Measurements from ENCODE around the gene IRS1. TPM values are rescaled to one million over a fixed set of nuclear protein-coding genes. Genes with fewer than 3 reads are reported as not detected.

Gene IRS1
- polyA plus RNA-seq, 1 donor (not counting 4 experiments of a cell fraction or from before 2014, with no cell fraction given), result 11.2 TPM

DNA sequence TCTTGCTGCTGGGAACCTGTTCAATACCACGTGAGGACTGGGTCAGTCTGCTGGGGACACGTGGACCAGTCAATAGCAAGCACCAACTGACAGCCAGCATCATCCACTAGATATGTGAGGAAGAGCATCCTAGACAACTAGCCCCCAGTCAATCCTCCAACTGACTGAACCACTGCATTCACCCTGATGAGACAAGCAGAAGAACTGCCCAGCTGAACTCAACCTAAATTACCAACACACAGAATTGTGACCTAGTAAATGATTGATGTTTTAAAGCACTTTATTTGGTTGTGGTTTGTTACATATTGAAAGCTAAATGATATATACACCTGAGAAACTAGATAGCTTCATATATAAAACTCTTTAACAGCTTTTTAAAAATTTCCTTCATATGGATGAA, 15.7 kb downstream of the IRS1 start:
- H3K4me2 ChIP-seq (ENCODE audit: control insufficient read depth, extremely low read depth, insufficient read depth, low read depth, low read length), result no peak overlapping the region
- no peak overlapping the region for H2AFZ ChIP-seq (ENCODE audit: control insufficient read depth, low read length)
- H3K27ac ChIP-seq (ENCODE audit: control insufficient read depth, insufficient read depth, low read length), result no peak overlapping the region
- no peak overlapping the region for H3K9ac ChIP-seq (ENCODE audit: control insufficient read depth, extremely low read depth, insufficient read depth, low read length)
- TF ChIP-seq, protein P1, sequence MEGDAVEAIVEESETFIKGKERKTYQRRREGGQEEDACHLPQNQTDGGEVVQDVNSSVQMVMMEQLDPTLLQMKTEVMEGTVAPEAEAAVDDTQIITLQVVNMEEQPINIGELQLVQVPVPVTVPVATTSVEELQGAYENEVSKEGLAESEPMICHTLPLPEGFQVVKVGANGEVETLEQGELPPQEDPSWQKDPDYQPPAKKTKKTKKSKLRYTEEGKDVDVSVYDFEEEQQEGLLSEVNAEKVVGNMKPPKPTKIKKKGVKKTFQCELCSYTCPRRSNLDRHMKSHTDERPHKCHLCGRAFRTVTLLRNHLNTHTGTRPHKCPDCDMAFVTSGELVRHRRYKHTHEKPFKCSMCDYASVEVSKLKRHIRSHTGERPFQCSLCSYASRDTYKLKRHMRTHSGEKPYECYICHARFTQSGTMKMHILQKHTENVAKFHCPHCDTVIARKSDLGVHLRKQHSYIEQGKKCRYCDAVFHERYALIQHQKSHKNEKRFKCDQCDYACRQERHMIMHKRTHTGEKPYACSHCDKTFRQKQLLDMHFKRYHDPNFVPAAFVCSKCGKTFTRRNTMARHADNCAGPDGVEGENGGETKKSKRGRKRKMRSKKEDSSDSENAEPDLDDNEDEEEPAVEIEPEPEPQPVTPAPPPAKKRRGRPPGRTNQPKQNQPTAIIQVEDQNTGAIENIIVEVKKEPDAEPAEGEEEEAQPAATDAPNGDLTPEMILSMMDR (optimal IDR thresholded peaks at IDR 0.05 in 1 of 3, IDR thresholded peaks at IDR 0.05 in 1 of 3, conservative IDR thresholded peaks at IDR 0.05 in 1 of 3; ENCODE audit: extremely low read depth in 1 of 3, insufficient read depth in 2 of 3, low read length in 3 of 3), result no peak
- no peak for TF ChIP-seq EZH2 (IDR thresholded peaks at IDR 0.05; ENCODE audit: low read length)
- H3K79me2 ChIP-seq (ENCODE audit: control insufficient read depth, insufficient read depth, low read length), result peaks cover 17% of the 10 kb centered on the region
- no peaks in the 10 kb centered on the region for H3K4me1 ChIP-seq (ENCODE audit: control insufficient read depth, extremely low read depth, insufficient read depth, low read length)
- H3K4me3 ChIP-seq (ENCODE audit: control insufficient read depth in 2 of 3, extremely low read depth in 1 of 3, insufficient read depth in 2 of 3, low read depth in 1 of 3, low read length in 3 of 3), result no peak overlapping the region
- dilution Hi-C loops (cut with MboI; ENCODE audit: extremely low pct_ligation_motif_present, low sequenced_read_pairs), result no loop called here
- DNase-seq (ENCODE audit: low read depth, low spot score), result no peak
- H3K27me3 ChIP-seq (ENCODE audit: control insufficient read depth, extremely low read depth, insufficient read depth, low read length), result no peaks in the 10 kb centered on the region
- FAIRE-seq, result no peak
- H4K20me1 ChIP-seq (ENCODE audit: control insufficient read depth, extremely low read depth, insufficient read depth, low read length), result no peaks in the 10 kb centered on the region
- H3K9me1 ChIP-seq (ENCODE audit: control insufficient read depth, extremely low read depth, insufficient read depth, low read length), result no peaks in the 10 kb centered on the region
- peaks cover 2 to 6% of the 10 kb centered on the region in 2 experiments for H3K36me3 ChIP-seq (ENCODE audit: control insufficient read depth in 2 of 2, extremely low read depth in 1 of 2, insufficient read depth in 2 of 2, low read length in 2 of 2)
- no peaks in the 10 kb centered on the region for H3K9me3 ChIP-seq (ENCODE audit: control insufficient read depth, low read depth, low read length)

GRCh38 chr2:226782092-226782713, 17.4 kb downstream of the IRS1 start:
- no peaks in the 10 kb centered on the region for H3K27me3 ChIP-seq (ENCODE audit: control insufficient read depth, extremely low read depth, insufficient read depth, low read length)
- TF ChIP-seq, protein P1 (optimal IDR thresholded peaks at IDR 0.05 in 1 of 3, IDR thresholded peaks at IDR 0.05 in 1 of 3, conservative IDR thresholded peaks at IDR 0.05 in 1 of 3; ENCODE audit: extremely low read depth in 1 of 3, insufficient read depth in 2 of 3, low read length in 3 of 3), result no peak
- TF ChIP-seq EZH2 (IDR thresholded peaks at IDR 0.05; ENCODE audit: low read length), result no peak
- no peak overlapping the region for H3K9ac ChIP-seq (ENCODE audit: control insufficient read depth, extremely low read depth, insufficient read depth, low read length)
- H3K4me3 ChIP-seq (ENCODE audit: control insufficient read depth in 2 of 3, extremely low read depth in 1 of 3, insufficient read depth in 2 of 3, low read depth in 1 of 3, low read length in 3 of 3), result no peak overlapping the region
- H3K36me3 ChIP-seq (ENCODE audit: control insufficient read depth in 2 of 2, extremely low read depth in 1 of 2, insufficient read depth in 2 of 2, low read length in 2 of 2), result peaks cover 2 to 6% of the 10 kb centered on the region in 2 experiments
- H3K4me1 ChIP-seq (ENCODE audit: control insufficient read depth, extremely low read depth, insufficient read depth, low read length), result no peaks in the 10 kb centered on the region
- H2AFZ ChIP-seq (ENCODE audit: control insufficient read depth, low read length), result no peak overlapping the region
- no peak overlapping the region for H3K4me2 ChIP-seq (ENCODE audit: control insufficient read depth, extremely low read depth, insufficient read depth, low read depth, low read length)
- dilution Hi-C loops (cut with MboI; ENCODE audit: extremely low pct_ligation_motif_present, low sequenced_read_pairs), result no loop called here
- H3K9me1 ChIP-seq (ENCODE audit: control insufficient read depth, extremely low read depth, insufficient read depth, low read length), result no peaks in the 10 kb centered on the region
- no peak overlapping the region for H3K27ac ChIP-seq (ENCODE audit: control insufficient read depth, insufficient read depth, low read length)
- no peak for FAIRE-seq
- DNase-seq (ENCODE audit: low read depth, low spot score), result no peak
- no peaks in the 10 kb centered on the region for H3K9me3 ChIP-seq (ENCODE audit: control insufficient read depth, low read depth, low read length)
- H4K20me1 ChIP-seq (ENCODE audit: control insufficient read depth, extremely low read depth, insufficient read depth, low read length), result no peaks in the 10 kb centered on the region
- peaks cover 12% of the 10 kb centered on the region for H3K79me2 ChIP-seq (ENCODE audit: control insufficient read depth, insufficient read depth, low read length)

All from keratinocyte (primary cell).